HEK293 (cell line): ENCODE results near the gene DISC1.

Experiments used
- FEZF1 ChIP-seq: fragments of 450-650 bp; formaldehyde crosslinking; IDR thresholded peaks from 2 replicates; pipeline ENCODE4 v1.5.1; 2016; ENCODE audit warnings: missing biosample characterization, missing genetic modification characterization
- GLI4 ChIP-seq: fragments of 450-650 bp; formaldehyde crosslinking; IDR thresholded peaks from 2 replicates; pipeline ENCODE4 v1.5.1; 2016; ENCODE audit warnings: missing biosample characterization, missing genetic modification characterization
- RBAK ChIP-seq: fragments of 450-650 bp; formaldehyde crosslinking; IDR thresholded peaks from 2 replicates; pipeline ENCODE4 v1.5.1; 2016; ENCODE audit warnings: missing biosample characterization, missing genetic modification characterization
- SP3 ChIP-seq: fragments of 450-650 bp; formaldehyde crosslinking; IDR thresholded peaks from 2 replicates; pipeline ENCODE4 v1.5.1; 2016; ENCODE audit warnings: missing biosample characterization, missing genetic modification characterization
- YY2 ChIP-seq: fragments of 450-650 bp; formaldehyde crosslinking; IDR thresholded peaks from 2 replicates; pipeline ENCODE4 v1.5.1; 2016; ENCODE audit warnings: missing biosample characterization, missing genetic modification characterization
- ZBTB48 ChIP-seq: fragments of 450-650 bp; formaldehyde crosslinking; IDR thresholded peaks from 2 replicates; pipeline ENCODE4 v1.5.1; 2016; ENCODE audit warnings: missing biosample characterization, missing genetic modification characterization
- ZFHX2 ChIP-seq: fragments of 450-650 bp; formaldehyde crosslinking; conservative IDR thresholded peaks from 2 replicates; pipeline ENCODE4 v1.5.1; 2016; ENCODE audit warnings: missing biosample characterization, missing genetic modification characterization
- ZFP3 ChIP-seq: fragments of 450-650 bp; formaldehyde crosslinking; IDR thresholded peaks from 2 replicates; pipeline ENCODE4 v1.5.1; 2016; ENCODE audit warnings: low read depth, missing biosample characterization, missing genetic modification characterization
- ZFP69B ChIP-seq: fragments of 450-650 bp; formaldehyde crosslinking; IDR thresholded peaks from 2 replicates; pipeline ENCODE4 v1.5.1; 2016; ENCODE audit warnings: missing biosample characterization, missing genetic modification characterization
- ZNF10 ChIP-seq: fragments of 450-650 bp; formaldehyde crosslinking; IDR thresholded peaks from 2 replicates; pipeline ENCODE4 v1.5.1; 2017; ENCODE audit warnings: missing biosample characterization, missing genetic modification characterization
- ZNF138 ChIP-seq: fragments of 450-650 bp; formaldehyde crosslinking; IDR thresholded peaks from 2 replicates; pipeline ENCODE4 v1.5.1; 2016; ENCODE audit warnings: missing biosample characterization, missing genetic modification characterization, borderline replicate concordance
- ZNF16 ChIP-seq: fragments of 450-650 bp; formaldehyde crosslinking; IDR thresholded peaks from 2 replicates; pipeline ENCODE4 v1.5.1; 2016; ENCODE audit warnings: low read depth, missing biosample characterization, missing genetic modification characterization
- ZNF19 ChIP-seq: fragments of 450-650 bp; formaldehyde crosslinking; IDR thresholded peaks from 2 replicates; pipeline ENCODE4; 2016; ENCODE audit warnings: missing biosample characterization, missing genetic modification characterization, low read depth
- ZNF2 ChIP-seq: fragments of 450-650 bp; formaldehyde crosslinking; IDR thresholded peaks from 2 replicates; pipeline ENCODE4 v1.5.1; 2016; ENCODE audit warnings: missing biosample characterization, missing genetic modification characterization
- ZNF223 ChIP-seq: fragments of 450-650 bp; formaldehyde crosslinking; IDR thresholded peaks from 2 replicates; pipeline ENCODE4 v1.5.1; 2016; ENCODE audit warnings: missing biosample characterization, missing genetic modification characterization
- ZNF23 ChIP-seq: fragments of 450-650 bp; formaldehyde crosslinking; IDR thresholded peaks from 2 replicates; pipeline ENCODE4 v1.5.1; 2016; ENCODE audit warnings: missing biosample characterization, missing genetic modification characterization, borderline replicate concordance
- ZNF248 ChIP-seq: fragments of 450-650 bp; formaldehyde crosslinking; IDR thresholded peaks from 2 replicates; pipeline ENCODE4 v1.5.1; 2017; ENCODE audit warnings: missing biosample characterization, missing genetic modification characterization
- ZNF324 ChIP-seq: fragments of 450-650 bp; formaldehyde crosslinking; IDR thresholded peaks from 2 replicates; pipeline ENCODE4 v1.5.1; 2016; ENCODE audit warnings: missing biosample characterization, missing genetic modification characterization
- ZNF391 ChIP-seq: fragments of 450-650 bp; formaldehyde crosslinking; IDR thresholded peaks from 2 replicates; pipeline ENCODE4 v1.5.1; 2016; ENCODE audit warnings: low read depth, missing biosample characterization, missing genetic modification characterization, borderline replicate concordance
- ZNF423 ChIP-seq: fragments of 450-650 bp; formaldehyde crosslinking; IDR thresholded peaks from 2 replicates; pipeline ENCODE4 v1.5.1; 2016; ENCODE audit warnings: missing biosample characterization, missing genetic modification characterization
- ZNF433 ChIP-seq: fragments of 450-650 bp; formaldehyde crosslinking; IDR thresholded peaks from 2 replicates; pipeline ENCODE4 v1.5.1; 2016; ENCODE audit warnings: missing biosample characterization, missing genetic modification characterization, low read depth
- ZNF558 ChIP-seq: fragments of 450-650 bp; formaldehyde crosslinking; IDR thresholded peaks from 2 replicates; pipeline ENCODE4 v1.5.1; 2016; ENCODE audit warnings: missing biosample characterization, missing genetic modification characterization
- ZNF621 ChIP-seq: fragments of 450-650 bp; formaldehyde crosslinking; IDR thresholded peaks from 2 replicates; pipeline ENCODE4 v1.5.1; 2017; ENCODE audit warnings: missing biosample characterization, missing genetic modification characterization
- ZNF670 ChIP-seq: fragments of 450-650 bp; formaldehyde crosslinking; IDR thresholded peaks from 2 replicates; pipeline ENCODE4 v1.5.1; 2016; ENCODE audit warnings: missing biosample characterization, missing genetic modification characterization, low read depth
- ZNF707 ChIP-seq: fragments of 450-650 bp; formaldehyde crosslinking; IDR thresholded peaks from 2 replicates; pipeline ENCODE4 v1.5.1; 2016; ENCODE audit warnings: missing biosample characterization, missing genetic modification characterization
- ZSCAN23 ChIP-seq: fragments of 450-650 bp; formaldehyde crosslinking; IDR thresholded peaks from 2 replicates; pipeline ENCODE4 v1.5.1; 2016; ENCODE audit warnings: missing biosample characterization, missing genetic modification characterization
- TF ChIP-seq, protein P1 (sequence below): fragments of 450-650 bp; formaldehyde crosslinking; IDR thresholded peaks from 2 replicates; pipeline ENCODE4 v1.5.0; 2017; ENCODE audit warnings: missing biosample characterization, missing genetic modification characterization, borderline replicate concordance
- TF ChIP-seq, protein P2 (sequence below): fragments of 450-650 bp; formaldehyde crosslinking; IDR thresholded peaks from 2 replicates; pipeline ENCODE4 v1.5.1; 2017; ENCODE audit warnings: missing biosample characterization, missing genetic modification characterization
- TF ChIP-seq, protein P3 (sequence below): fragments of 450-650 bp; formaldehyde crosslinking; IDR thresholded peaks from 2 replicates; pipeline ENCODE4 v1.5.1; 2017; ENCODE audit warnings: missing biosample characterization, missing genetic modification characterization
- TF ChIP-seq, protein P4 (sequence below): fragments of 450-650 bp; formaldehyde crosslinking; IDR thresholded peaks from 2 replicates; pipeline ENCODE4 v1.5.1; 2016; ENCODE audit warnings: missing biosample characterization, missing genetic modification characterization
- TF ChIP-seq, protein P5 (sequence below): fragments of 450-650 bp; formaldehyde crosslinking; IDR thresholded peaks from 2 replicates; pipeline ENCODE4 v1.5.1; 2016; ENCODE audit warnings: missing biosample characterization, missing genetic modification characterization, low read depth
- TF ChIP-seq, protein P6 (sequence below): fragments of 450-650 bp; formaldehyde crosslinking; IDR thresholded peaks from 2 replicates; pipeline ENCODE4 v1.5.1; 2016; ENCODE audit warnings: missing biosample characterization, missing genetic modification characterization

DISC1 gene

DNA sequence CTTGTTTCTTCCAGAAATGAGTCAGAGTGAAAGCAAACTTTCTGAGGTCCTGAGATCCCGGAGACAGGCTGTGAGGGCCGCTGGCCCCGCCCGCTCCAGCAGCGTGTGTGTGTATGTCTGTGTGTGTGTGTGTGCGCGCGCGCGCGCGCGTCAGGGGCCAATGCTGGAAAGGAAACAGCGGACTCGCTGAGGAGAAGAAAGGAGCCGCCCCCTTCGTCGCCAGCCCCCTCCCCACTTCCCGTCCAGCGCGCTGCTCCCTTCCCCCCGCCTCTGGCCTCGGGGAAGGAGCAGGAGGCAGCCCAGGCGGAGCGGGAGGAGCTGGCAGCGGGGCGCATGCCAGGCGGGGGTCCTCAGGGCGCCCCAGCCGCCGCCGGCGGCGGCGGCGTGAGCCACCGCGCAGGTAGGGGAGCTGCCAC lies at the start of gene DISC1 (continued):
- TF ChIP-seq, protein P1, sequence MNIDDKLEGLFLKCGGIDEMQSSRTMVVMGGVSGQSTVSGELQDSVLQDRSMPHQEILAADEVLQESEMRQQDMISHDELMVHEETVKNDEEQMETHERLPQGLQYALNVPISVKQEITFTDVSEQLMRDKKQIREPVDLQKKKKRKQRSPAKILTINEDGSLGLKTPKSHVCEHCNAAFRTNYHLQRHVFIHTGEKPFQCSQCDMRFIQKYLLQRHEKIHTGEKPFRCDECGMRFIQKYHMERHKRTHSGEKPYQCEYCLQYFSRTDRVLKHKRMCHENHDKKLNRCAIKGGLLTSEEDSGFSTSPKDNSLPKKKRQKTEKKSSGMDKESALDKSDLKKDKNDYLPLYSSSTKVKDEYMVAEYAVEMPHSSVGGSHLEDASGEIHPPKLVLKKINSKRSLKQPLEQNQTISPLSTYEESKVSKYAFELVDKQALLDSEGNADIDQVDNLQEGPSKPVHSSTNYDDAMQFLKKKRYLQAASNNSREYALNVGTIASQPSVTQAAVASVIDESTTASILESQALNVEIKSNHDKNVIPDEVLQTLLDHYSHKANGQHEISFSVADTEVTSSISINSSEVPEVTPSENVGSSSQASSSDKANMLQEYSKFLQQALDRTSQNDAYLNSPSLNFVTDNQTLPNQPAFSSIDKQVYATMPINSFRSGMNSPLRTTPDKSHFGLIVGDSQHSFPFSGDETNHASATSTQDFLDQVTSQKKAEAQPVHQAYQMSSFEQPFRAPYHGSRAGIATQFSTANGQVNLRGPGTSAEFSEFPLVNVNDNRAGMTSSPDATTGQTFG = peak; percentile 77; the same call in 1 of the 2 replicates
- TF ChIP-seq ZNF433 (tag by site-specific recombination) (no peak), ZNF10 (tag by site-specific recombination) (peak; percentile 17), SP3 (tag by site-specific recombination) (peak; percentile 94), RBAK (tag by site-specific recombination) (no peak; the same call in 1 of the 2 replicates), ZNF23 (tag by site-specific recombination) (no peak), ZFP3 (tag by site-specific recombination) (peak; percentile 40; the same call in 1 of the 2 replicates), ZNF621 (no peak), ZNF670 (no peak), ZSCAN23 (tag by site-specific recombination) (peak; percentile 98), ZNF324 (tag by site-specific recombination) (peak; percentile 97), FEZF1 (tag by site-specific recombination) (no peak), ZBTB48 (tag by site-specific recombination) (peak; percentile 50; the same call in 1 of the 2 replicates), ZNF223 (tag by site-specific recombination) (no peak), ZFHX2 (tag by site-specific recombination) (peak; percentile 38), ZNF707 (no peak), YY2 (tag by site-specific recombination) (no peak), ZNF16 (tag by site-specific recombination) (no peak), ZNF423 (tag by site-specific recombination) (peak; percentile 32; the same call in 1 of the 2 replicates), ZNF2 (peak; percentile 56; the same call in 1 of the 2 replicates), ZNF138 (tag by site-specific recombination) (no peak), GLI4 (no peak), ZNF248 (tag by site-specific recombination) (no peak), ZNF19 (tag by site-specific recombination) (no peak), ZFP69B (tag by site-specific recombination) (peak; percentile 94), ZNF558 (tag by site-specific recombination) (peak; percentile 73; the same call in 1 of the 2 replicates), ZNF391 (tag by site-specific recombination) (no peak; the same call in none of the 2 replicates)
- TF ChIP-seq, protein P2, sequence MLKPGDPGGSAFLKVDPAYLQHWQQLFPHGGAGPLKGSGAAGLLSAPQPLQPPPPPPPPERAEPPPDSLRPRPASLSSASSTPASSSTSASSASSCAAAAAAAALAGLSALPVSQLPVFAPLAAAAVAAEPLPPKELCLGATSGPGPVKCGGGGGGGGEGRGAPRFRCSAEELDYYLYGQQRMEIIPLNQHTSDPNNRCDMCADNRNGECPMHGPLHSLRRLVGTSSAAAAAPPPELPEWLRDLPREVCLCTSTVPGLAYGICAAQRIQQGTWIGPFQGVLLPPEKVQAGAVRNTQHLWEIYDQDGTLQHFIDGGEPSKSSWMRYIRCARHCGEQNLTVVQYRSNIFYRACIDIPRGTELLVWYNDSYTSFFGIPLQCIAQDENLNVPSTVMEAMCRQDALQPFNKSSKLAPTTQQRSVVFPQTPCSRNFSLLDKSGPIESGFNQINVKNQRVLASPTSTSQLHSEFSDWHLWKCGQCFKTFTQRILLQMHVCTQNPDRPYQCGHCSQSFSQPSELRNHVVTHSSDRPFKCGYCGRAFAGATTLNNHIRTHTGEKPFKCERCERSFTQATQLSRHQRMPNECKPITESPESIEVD (tag by site-specific recombination) = no peak
- TF ChIP-seq, protein P3, sequence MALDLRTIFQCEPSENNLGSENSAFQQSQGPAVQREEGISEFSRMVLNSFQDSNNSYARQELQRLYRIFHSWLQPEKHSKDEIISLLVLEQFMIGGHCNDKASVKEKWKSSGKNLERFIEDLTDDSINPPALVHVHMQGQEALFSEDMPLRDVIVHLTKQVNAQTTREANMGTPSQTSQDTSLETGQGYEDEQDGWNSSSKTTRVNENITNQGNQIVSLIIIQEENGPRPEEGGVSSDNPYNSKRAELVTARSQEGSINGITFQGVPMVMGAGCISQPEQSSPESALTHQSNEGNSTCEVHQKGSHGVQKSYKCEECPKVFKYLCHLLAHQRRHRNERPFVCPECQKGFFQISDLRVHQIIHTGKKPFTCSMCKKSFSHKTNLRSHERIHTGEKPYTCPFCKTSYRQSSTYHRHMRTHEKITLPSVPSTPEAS (tag by site-specific recombination) = peak; percentile 96
- TF ChIP-seq, protein P4, sequence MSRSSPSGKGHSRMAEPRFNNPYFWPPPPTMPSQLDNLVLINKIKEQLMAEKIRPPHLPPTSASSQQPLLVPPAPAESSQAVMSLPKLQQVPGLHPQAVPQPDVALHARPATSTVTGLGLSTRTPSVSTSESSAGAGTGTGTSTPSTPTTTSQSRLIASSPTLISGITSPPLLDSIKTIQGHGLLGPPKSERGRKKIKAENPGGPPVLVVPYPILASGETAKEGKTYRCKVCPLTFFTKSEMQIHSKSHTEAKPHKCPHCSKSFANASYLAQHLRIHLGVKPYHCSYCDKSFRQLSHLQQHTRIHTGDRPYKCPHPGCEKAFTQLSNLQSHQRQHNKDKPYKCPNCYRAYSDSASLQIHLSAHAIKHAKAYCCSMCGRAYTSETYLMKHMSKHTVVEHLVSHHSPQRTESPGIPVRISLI (tag by site-specific recombination) = no peak
- TF ChIP-seq, protein P5, sequence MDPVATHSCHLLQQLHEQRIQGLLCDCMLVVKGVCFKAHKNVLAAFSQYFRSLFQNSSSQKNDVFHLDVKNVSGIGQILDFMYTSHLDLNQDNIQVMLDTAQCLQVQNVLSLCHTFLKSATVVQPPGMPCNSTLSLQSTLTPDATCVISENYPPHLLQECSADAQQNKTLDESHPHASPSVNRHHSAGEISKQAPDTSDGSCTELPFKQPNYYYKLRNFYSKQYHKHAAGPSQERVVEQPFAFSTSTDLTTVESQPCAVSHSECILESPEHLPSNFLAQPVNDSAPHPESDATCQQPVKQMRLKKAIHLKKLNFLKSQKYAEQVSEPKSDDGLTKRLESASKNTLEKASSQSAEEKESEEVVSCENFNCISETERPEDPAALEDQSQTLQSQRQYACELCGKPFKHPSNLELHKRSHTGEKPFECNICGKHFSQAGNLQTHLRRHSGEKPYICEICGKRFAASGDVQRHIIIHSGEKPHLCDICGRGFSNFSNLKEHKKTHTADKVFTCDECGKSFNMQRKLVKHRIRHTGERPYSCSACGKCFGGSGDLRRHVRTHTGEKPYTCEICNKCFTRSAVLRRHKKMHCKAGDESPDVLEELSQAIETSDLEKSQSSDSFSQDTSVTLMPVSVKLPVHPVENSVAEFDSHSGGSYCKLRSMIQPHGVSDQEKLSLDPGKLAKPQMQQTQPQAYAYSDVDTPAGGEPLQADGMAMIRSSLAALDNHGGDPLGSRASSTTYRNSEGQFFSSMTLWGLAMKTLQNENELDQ (tag by site-specific recombination) = no peak
- TF ChIP-seq, protein P6, sequence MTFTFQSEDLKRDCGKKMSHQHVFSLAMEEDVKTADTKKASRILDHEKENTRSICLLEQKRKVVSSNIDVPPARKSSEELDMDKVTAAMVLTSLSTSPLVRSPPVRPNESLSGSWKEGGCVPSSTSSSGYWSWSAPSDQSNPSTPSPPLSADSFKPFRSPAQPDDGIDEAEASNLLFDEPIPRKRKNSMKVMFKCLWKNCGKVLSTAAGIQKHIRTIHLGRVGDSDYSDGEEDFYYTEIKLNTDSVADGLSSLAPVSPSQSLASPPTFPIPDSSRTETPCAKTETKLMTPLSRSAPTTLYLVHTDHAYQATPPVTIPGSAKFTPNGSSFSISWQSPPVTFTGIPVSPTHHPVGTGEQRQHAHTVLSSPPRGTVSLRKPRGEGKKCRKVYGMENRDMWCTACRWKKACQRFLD = no peak
